Neural progenitor cell (in vitro differentiated cells): Measurements from ENCODE around the gene CCT7. TPM values are rescaled to one million over a fixed set of nuclear protein-coding genes. Genes with fewer than 3 reads are reported as not detected.
"Not testable (repeated sequence)": the region's sequence is repeated elsewhere in the genome, so short reads cannot be mapped to it uniquely, and the experiment has no call there.

Source experiments
- DNase-seq: peaks from one replicate; pipeline ENCODE4 v3.0.0-alpha.2; 2016; ENCODE audit warnings: low spot score
- H2AFZ ChIP-seq: fragments of 200-600 bp; sonication (generic); replicated peaks from 2 replicates; pipeline ENCODE4 v1.6.1; 2016; ENCODE audit warnings: antibody characterized with exemption
- H3F3A ChIP-seq: fragments of 200-600 bp; sonication (generic); 2 replicates; pipeline ENCODE4 v1.6.1; 2016; ENCODE audit warnings: antibody characterized with exemption, low read depth
- H3K27ac ChIP-seq: fragments of 200-600 bp; sonication (generic); 2 replicates; pipeline ENCODE4 v1.5.1; 2016; ENCODE audit warnings: mild to moderate bottlenecking
- H3K27me3 ChIP-seq: fragments of 200-600 bp; sonication (generic); 2 replicates; pipeline ENCODE4 v1.6.1; 2016; ENCODE audit warnings: mild to moderate bottlenecking, moderate library complexity
- H3K36me3 ChIP-seq: fragments of 200-600 bp; sonication (generic); 2 replicates; pipeline ENCODE4 v1.5.1; 2016
- H3K4me1 ChIP-seq: fragments of 200-600 bp; sonication (generic); 2 replicates; pipeline ENCODE4 v1.6.1; 2016; ENCODE audit warnings: mixed run types
- H3K4me2 ChIP-seq: fragments of 200-600 bp; sonication (generic); 2 replicates; pipeline ENCODE4 v1.6.1; 2016
- H3K4me3 ChIP-seq: fragments of 200-600 bp; sonication (generic); 2 replicates; pipeline ENCODE4 v1.5.1; 2016
- H3K79me2 ChIP-seq: fragments of 200-600 bp; sonication (generic); 2 replicates; pipeline ENCODE4 v1.6.1; 2016; ENCODE audit warnings: low read depth
- H3K9ac ChIP-seq: fragments of 200-600 bp; sonication (generic); 2 replicates; pipeline ENCODE4 v1.6.1; 2016
- H3K9me3 ChIP-seq: fragments of 200-600 bp; sonication (generic); 2 replicates; pipeline ENCODE4 v1.5.1; 2016; ENCODE audit warnings: low read depth
- H4K20me1 ChIP-seq: fragments of 200-600 bp; sonication (generic); 2 replicates; pipeline ENCODE4 v1.6.1; 2016; ENCODE audit warnings: low read depth
- H3K27ac Mint-ChIP-seq: 3 replicates; pipeline ENCODE4 v1.8.0; 2021; ENCODE audit warnings: mixed read lengths
- H3K27me3 Mint-ChIP-seq: 2 replicates; pipeline ENCODE4 v1.8.0; 2022; ENCODE audit warnings: low read depth, mild to moderate bottlenecking, inconsistent platforms, moderate library complexity, mixed read lengths; ENCODE audit not compliant: insufficient read depth
- H3K36me3 Mint-ChIP-seq: 3 replicates; pipeline ENCODE4 v1.8.0; 2021; ENCODE audit warnings: mixed read lengths
- H3K4me1 Mint-ChIP-seq: 3 replicates; pipeline ENCODE4 v1.8.0; 2021; ENCODE audit warnings: mixed read lengths
- H3K4me3 Mint-ChIP-seq: 3 replicates; pipeline ENCODE4 v1.8.0; 2021; ENCODE audit warnings: mild to moderate bottlenecking, moderate library complexity, mixed read lengths
- H3K9me3 Mint-ChIP-seq: 3 replicates; pipeline ENCODE4 v1.8.0; 2020; ENCODE audit warnings: mixed read lengths
- EZH2 ChIP-seq: fragments of 200-600 bp; sonication (generic); IDR thresholded peaks from 2 replicates; pipeline ENCODE4 v1.6.1; 2017; ENCODE audit warnings: antibody characterized with exemption, mild to moderate bottlenecking, moderate library complexity
- EZH2phosphoT487 ChIP-seq: fragments of 200-600 bp; sonication (generic); IDR thresholded peaks from 2 replicates; pipeline ENCODE4 v1.6.1; 2017; ENCODE audit warnings: antibody characterized with exemption
- total RNA-seq: library from RNA; depleted of rRNA; stranded (reverse); fragments of >200 nt; gene quantifications from 2 replicates; pipeline ENCODE4 v1.2.3, GENCODE V29; 2015; ENCODE audit warnings: low replicate concordance
- TF ChIP-seq, protein P1 (sequence below): fragments of 200-600 bp; sonication (generic); IDR thresholded peaks from 2 replicates; pipeline ENCODE4 v1.5.1; 2017; ENCODE audit warnings: antibody characterized with exemption, mild to moderate bottlenecking

The CCT7 gene
- 365 and 456 TPM in 2 replicates for total RNA-seq

DNA sequence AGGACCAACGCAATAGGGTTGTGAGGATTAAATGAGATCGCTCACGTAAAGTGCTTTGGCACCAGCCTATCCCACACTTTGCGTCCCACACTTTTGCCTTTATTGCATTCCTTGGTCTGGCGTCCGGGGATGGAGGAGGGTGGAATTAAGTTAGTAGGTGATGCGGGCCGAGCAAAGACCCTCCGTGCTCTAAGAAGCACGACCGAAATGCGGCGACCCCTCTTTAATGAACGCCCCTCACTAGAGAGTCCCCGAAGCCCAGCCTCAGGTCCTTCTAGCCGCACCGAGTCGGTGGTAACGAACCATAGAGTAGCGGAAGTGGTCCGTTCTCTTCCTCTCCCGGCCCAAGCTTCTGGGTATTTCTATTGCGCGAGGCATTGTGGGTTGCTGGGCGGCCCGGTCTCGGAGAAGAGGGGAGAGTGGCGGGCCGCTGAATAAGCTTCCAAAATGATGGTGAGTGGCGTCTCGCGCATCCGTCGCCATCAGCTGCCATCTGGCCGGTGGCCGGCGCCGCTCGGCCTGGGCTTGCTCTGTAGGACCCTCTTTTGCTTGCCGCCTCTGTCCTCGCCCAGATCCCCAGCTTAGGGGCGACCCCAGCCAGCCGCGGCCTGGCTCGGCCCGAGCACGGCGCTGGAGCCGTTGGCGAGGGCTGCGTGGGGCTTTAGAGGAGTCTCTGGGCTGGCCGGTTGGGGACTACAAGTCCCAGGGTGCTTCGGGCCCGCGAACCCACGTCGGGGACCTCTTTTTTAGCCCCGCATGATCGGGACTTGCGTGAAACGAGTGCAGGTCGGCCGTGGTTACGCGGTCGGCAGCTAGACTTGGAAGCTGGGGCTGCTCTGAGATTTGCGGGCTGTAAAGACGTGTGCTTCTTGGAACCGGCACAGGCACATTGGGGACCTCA is at the start of gene CCT7:
Gene CCT7 (plus strand): TSS at position 377 of the 901 bp plus-strand sequence. CDS start 71 bp downstream, at position 448.
- peaks cover 47% of the 10 kb centered on the region for H4K20me1 ChIP-seq
- H3K4me1 ChIP-seq = peaks cover 17% of the 10 kb centered on the region
- Mint-ChIP-seq H3K36me3 (no peaks in the 10 kb centered on the region), H3K27me3 (peaks cover 4% of the 10 kb centered on the region), H3K4me3 (peak within 1 kb of the TSS; percentile 99), H3K4me1 (peaks cover 28% of the 10 kb centered on the region), H3K27ac (peak within 1 kb of the TSS; percentile 98), H3K9me3 (no peaks in the 10 kb centered on the region)
- H2AFZ ChIP-seq = peak within 1 kb of the TSS; percentile 63
- DNase-seq = peak; percentile 94
- TF ChIP-seq EZH2 = no peak
- peak; percentile 9 for TF ChIP-seq EZH2phosphoT487
- H3K27me3 ChIP-seq = no peaks in the 10 kb centered on the region
- peak within 1 kb of the TSS; percentile 78 for H3K4me2 ChIP-seq
- H3K27ac ChIP-seq = peak within 1 kb of the TSS; percentile 95
- peaks cover 52% of the 10 kb centered on the region for H3K79me2 ChIP-seq
- peaks cover 20% of the 10 kb centered on the region for H3F3A ChIP-seq
- H3K9ac ChIP-seq = peak within 1 kb of the TSS; percentile 98
- H3K36me3 ChIP-seq = no peaks in the 10 kb centered on the region
- H3K9me3 ChIP-seq = no peaks in the 10 kb centered on the region
- H3K4me3 ChIP-seq = peak within 1 kb of the TSS; percentile 86

GRCh38 chr2:73185965-73186364 is 48.1 kb upstream of the CCT7 start:
- no peaks in the 10 kb centered on the region for H3K36me3 ChIP-seq
- H3K4me3 ChIP-seq = no peak overlapping the region
- H3K9me3 ChIP-seq = no peaks in the 10 kb centered on the region
- H4K20me1 ChIP-seq = no peaks in the 10 kb centered on the region
- no peaks in the 10 kb centered on the region for H3K4me1 Mint-ChIP-seq
- H3F3A ChIP-seq = no peaks in the 10 kb centered on the region
- H3K4me2 ChIP-seq = no peak overlapping the region
- H3K36me3 Mint-ChIP-seq = no peaks in the 10 kb centered on the region
- H3K9me3 Mint-ChIP-seq = no peaks in the 10 kb centered on the region
- H3K27ac Mint-ChIP-seq = no peak overlapping the region
- no peaks in the 10 kb centered on the region for H3K4me1 ChIP-seq
- no peak overlapping the region for H2AFZ ChIP-seq
- TF ChIP-seq, protein P1, sequence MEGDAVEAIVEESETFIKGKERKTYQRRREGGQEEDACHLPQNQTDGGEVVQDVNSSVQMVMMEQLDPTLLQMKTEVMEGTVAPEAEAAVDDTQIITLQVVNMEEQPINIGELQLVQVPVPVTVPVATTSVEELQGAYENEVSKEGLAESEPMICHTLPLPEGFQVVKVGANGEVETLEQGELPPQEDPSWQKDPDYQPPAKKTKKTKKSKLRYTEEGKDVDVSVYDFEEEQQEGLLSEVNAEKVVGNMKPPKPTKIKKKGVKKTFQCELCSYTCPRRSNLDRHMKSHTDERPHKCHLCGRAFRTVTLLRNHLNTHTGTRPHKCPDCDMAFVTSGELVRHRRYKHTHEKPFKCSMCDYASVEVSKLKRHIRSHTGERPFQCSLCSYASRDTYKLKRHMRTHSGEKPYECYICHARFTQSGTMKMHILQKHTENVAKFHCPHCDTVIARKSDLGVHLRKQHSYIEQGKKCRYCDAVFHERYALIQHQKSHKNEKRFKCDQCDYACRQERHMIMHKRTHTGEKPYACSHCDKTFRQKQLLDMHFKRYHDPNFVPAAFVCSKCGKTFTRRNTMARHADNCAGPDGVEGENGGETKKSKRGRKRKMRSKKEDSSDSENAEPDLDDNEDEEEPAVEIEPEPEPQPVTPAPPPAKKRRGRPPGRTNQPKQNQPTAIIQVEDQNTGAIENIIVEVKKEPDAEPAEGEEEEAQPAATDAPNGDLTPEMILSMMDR = no peak
- no peak for TF ChIP-seq EZH2
- no peak for TF ChIP-seq EZH2phosphoT487
- peaks cover 29% of the 10 kb centered on the region for H3K27me3 ChIP-seq
- H3K27ac ChIP-seq = no peak overlapping the region
- H3K4me3 Mint-ChIP-seq = no peak overlapping the region
- no peak overlapping the region for H3K9ac ChIP-seq
- peaks cover 13% of the 10 kb centered on the region for H3K27me3 Mint-ChIP-seq
- no peaks in the 10 kb centered on the region for H3K79me2 ChIP-seq
- DNase-seq = no peak

GRCh38 chr2:73187549-73187948 is 46.6 kb upstream of the CCT7 start:
- TF ChIP-seq, protein P1 = no peak
- TF ChIP-seq EZH2 = no peak
- TF ChIP-seq EZH2phosphoT487 = no peak
- Mint-ChIP-seq H3K9me3 (no peaks in the 10 kb centered on the region), H3K27me3 (peaks cover 17% of the 10 kb centered on the region)

GRCh38 chr2:73197579-73197978 is 36.5 kb upstream of the CCT7 start:
- Histone ChIP-seq H3K27me3 (peaks cover 54% of the 10 kb centered on the region), H3F3A (peaks cover 7% of the 10 kb centered on the region), H3K9ac (no peak overlapping the region)

More at GRCh38 chr2:73187549-73187948, 46.6 kb upstream of the CCT7 start:
- Histone ChIP-seq H3K79me2 (no peaks in the 10 kb centered on the region), H3K4me1 (no peaks in the 10 kb centered on the region), H3K27me3 (peaks cover 19% of the 10 kb centered on the region), H2AFZ (no peak overlapping the region), H3K9me3 (no peaks in the 10 kb centered on the region), H3K4me3 (no peak overlapping the region), H3F3A (no peaks in the 10 kb centered on the region), H3K9ac (no peak overlapping the region), H4K20me1 (no peaks in the 10 kb centered on the region), H3K4me2 (no peak overlapping the region), H3K27ac (no peak overlapping the region), H3K36me3 (no peaks in the 10 kb centered on the region)
- Mint-ChIP-seq H3K4me1 (no peaks in the 10 kb centered on the region), H3K36me3 (no peaks in the 10 kb centered on the region), H3K27ac (no peak overlapping the region), H3K4me3 (no peak overlapping the region)
- DNase-seq = no peak

GRCh38 chr2:73200281-73200680 is 33.8 kb upstream of the CCT7 start:
- not testable (repeated sequence) for H3K4me1 ChIP-seq, H3F3A ChIP-seq, H3K27ac Mint-ChIP-seq, H3K4me3 Mint-ChIP-seq, H3K36me3 Mint-ChIP-seq, H2AFZ ChIP-seq, H3K4me1 Mint-ChIP-seq, DNase-seq, H3K9ac ChIP-seq, H3K36me3 ChIP-seq, H4K20me1 ChIP-seq, H3K4me2 ChIP-seq, H3K9me3 Mint-ChIP-seq, H3K79me2 ChIP-seq, H3K4me3 ChIP-seq, H3K9me3 ChIP-seq, H3K27ac ChIP-seq
- peaks cover 81% of the 10 kb centered on the region for H3K27me3 ChIP-seq
- peaks cover 63% of the 10 kb centered on the region for H3K27me3 Mint-ChIP-seq

More at GRCh38 chr2:73197579-73197978, 36.5 kb upstream of the CCT7 start:
- Histone ChIP-seq H4K20me1 (peaks cover 4% of the 10 kb centered on the region), H3K4me1 (no peaks in the 10 kb centered on the region), H3K79me2 (no peaks in the 10 kb centered on the region), H2AFZ (no peak overlapping the region), H3K27ac (no peak overlapping the region), H3K4me2 (no peak overlapping the region), H3K4me3 (no peak overlapping the region), H3K36me3 (no peaks in the 10 kb centered on the region), H3K9me3 (no peaks in the 10 kb centered on the region)
- Mint-ChIP-seq H3K36me3 (no peaks in the 10 kb centered on the region), H3K27ac (no peak overlapping the region), H3K4me3 (no peak overlapping the region), H3K9me3 (peaks cover 2% of the 10 kb centered on the region), H3K27me3 (peaks cover 43% of the 10 kb centered on the region), H3K4me1 (peaks cover 2% of the 10 kb centered on the region)
- TF ChIP-seq EZH2phosphoT487 = no peak
- TF ChIP-seq EZH2 = no peak
- TF ChIP-seq, protein P1 = no peak
- DNase-seq = no peak
